Pancreas (tissue), 10 donors: ENCODE measurements around the gene PTPRG. TPM values are rescaled to one million over a fixed set of nuclear protein-coding genes. Genes with fewer than 3 reads are reported as not detected.

ENCODE experiments used
- ATAC-seq, 4 donors: fragments of 200-7000 bp; cut with Tn5 transposase; one replicate each; pipeline versions ENCODE4 v1.8.0 to v1.9.1; 2020; ENCODE audit warnings: mild to moderate bottlenecking in 4 of 4, moderate library complexity in 4 of 4
- DNase-seq, 6 donors: peaks; one replicate each; pipeline ENCODE4 v3.0.0-alpha.2; 2020
- FAIRE-seq: peaks from 2 replicates; lab custom pipeline; 2012; peaks lifted over from hg19 to GRCh38; lab: Jason Lieb, UNC
- H3K27ac ChIP-seq, 4 donors: fragments of 200-600 bp; sonication (generic); 1 replicate in 3 of 4; 2 replicates in 1 of 4; pipeline versions ENCODE4 v1.5.0 to v1.8.0; 2020
- H3K27me3 ChIP-seq, 4 donors: fragments of 200-600 bp; one replicate each; pipeline ENCODE4 v1.8.0; 2021
- H3K36me3 ChIP-seq, 3 donors: fragments of 200-600 bp; sonication (generic) in 1 of 3; one replicate each; pipeline versions ENCODE4 v1.5.0 to v1.8.0; 2020 to 2021
- H3K4me1 ChIP-seq, 3 donors: fragments of 200-600 bp; one replicate each; pipeline ENCODE4 v1.8.0; 2021
- H3K4me3 ChIP-seq, 4 donors: fragments of 200-600 bp; sonication (generic) in 2 of 4; one replicate each; pipeline versions ENCODE4 v1.5.0 to v1.8.0; 2020 to 2021
- H3K9me3 ChIP-seq, 4 donors: fragments of 200-600 bp; one replicate each; pipeline ENCODE4 v1.8.0; 2021
- WGBS, 2 donors: extraction: QIAGEN DNeasy Blood & Tissue Kit; methylation state at CpG; one replicate each; pipeline ENCODE4 v1.1.7; 2013; 5-methylcytosine and 5-hydroxymethylcytosine counted together
- intact Hi-C, 3 donors: fragments of 100-400 bp; cut with DNase I; formaldehyde crosslinking; loops; one replicate each; pipeline versions ENCODE4 v1.11.1 to v1.14.2; 2022
- polyA plus RNA-seq, 2 donors: library from polyadenylated mRNA; stranded (reverse); fragments of 200-250 nt; gene quantifications; one replicate each; pipeline ENCODE4 v1.2.3, GENCODE V29; 2013
- total RNA-seq, 6 donors: library from RNA; stranded (reverse); fragmentation: NEBNext Ultra II Directional in 4 of 6; extraction: Animal tissue kit (Norgen Biotek cat#: 25700) in 4 of 6; gene quantifications; one replicate each; pipeline versions ENCODE4 v1.2.1 to v1.2.4, GENCODE V29; 2021 to 2023
- TF ChIP-seq, protein P1 (sequence below), 4 donors: fragments of 200-600 bp; sonication (generic) in 3 of 4; IDR thresholded peaks; one replicate each; pipeline versions ENCODE4 v1.5.0 to v1.8.0; 2021; ENCODE audit warnings: antibody characterized with exemption in 4 of 4
- donor health status: healthy with polysubstance abuse.
- donor health status: DM: no; HTN: no; CAD: no; lungs with moderate emphysema.
- donor health status: DM: no; HTN: no; CAD: no.
- donor health status: control.
- donor health status: control.
- donor health status: Bipolar disorder and iron deficiency.
- donor health status: DM: yes; HTN: yes; CAD: no.
- donor health status: DM: no; HTN: no; CAD: no.
- donor health status: DM: no; HTN: no; CAD: no.
- donor health status: DM: yes; HTN: yes; CAD: no.

The PTPRG gene
- total and polyA plus RNA-seq, 8 donors: 2.8 to 20.5 (median 9.5) TPM

DNA sequence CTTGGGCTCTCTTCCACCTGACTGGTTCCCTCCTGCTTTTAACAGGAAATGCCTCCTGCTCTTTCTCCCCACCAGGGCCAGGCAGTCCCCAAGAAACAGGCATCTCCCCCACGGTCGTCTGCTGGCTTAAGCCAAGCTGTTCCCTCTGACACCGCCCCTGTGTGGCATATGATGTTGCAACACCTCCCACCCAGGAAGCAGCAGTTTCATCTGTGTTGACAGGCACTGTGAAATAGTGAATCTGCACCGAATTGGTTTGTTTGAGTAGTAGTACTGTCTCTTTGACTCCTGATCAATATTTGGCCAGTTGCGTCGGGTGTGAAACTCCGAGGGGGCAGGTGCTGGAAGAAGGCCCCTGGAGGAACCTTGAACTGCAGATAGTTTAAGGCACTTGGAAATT is 623.2 kb downstream of the PTPRG start:
- no peak for DNase-seq
- FAIRE-seq: no peak
- TF ChIP-seq, protein P1, sequence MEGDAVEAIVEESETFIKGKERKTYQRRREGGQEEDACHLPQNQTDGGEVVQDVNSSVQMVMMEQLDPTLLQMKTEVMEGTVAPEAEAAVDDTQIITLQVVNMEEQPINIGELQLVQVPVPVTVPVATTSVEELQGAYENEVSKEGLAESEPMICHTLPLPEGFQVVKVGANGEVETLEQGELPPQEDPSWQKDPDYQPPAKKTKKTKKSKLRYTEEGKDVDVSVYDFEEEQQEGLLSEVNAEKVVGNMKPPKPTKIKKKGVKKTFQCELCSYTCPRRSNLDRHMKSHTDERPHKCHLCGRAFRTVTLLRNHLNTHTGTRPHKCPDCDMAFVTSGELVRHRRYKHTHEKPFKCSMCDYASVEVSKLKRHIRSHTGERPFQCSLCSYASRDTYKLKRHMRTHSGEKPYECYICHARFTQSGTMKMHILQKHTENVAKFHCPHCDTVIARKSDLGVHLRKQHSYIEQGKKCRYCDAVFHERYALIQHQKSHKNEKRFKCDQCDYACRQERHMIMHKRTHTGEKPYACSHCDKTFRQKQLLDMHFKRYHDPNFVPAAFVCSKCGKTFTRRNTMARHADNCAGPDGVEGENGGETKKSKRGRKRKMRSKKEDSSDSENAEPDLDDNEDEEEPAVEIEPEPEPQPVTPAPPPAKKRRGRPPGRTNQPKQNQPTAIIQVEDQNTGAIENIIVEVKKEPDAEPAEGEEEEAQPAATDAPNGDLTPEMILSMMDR (IDR thresholded peaks at IDR 0.05): no peak
- Histone ChIP-seq H3K27ac (no peak overlapping the region), H3K4me3 (no peak overlapping the region), H3K4me1 (no peaks in the 10 kb centered on the region), H3K36me3 (no peaks in the 10 kb centered on the region), H3K9me3 (no peaks in the 10 kb centered on the region), H3K27me3 (no peaks in the 10 kb centered on the region)
- WGBS, 2 donors: 38 to 39% methylated on average over 7 of the region's 7 CpGs
- ATAC-seq: peak in 2 of 4 donors; percentile 31 to 47
- intact Hi-C loops: loop anchor here in 1 of 3 donors (10.0 kb wide), 1 partner anchor 620 kb away; the partner anchor contains the start of gene PTPRG

DNA sequence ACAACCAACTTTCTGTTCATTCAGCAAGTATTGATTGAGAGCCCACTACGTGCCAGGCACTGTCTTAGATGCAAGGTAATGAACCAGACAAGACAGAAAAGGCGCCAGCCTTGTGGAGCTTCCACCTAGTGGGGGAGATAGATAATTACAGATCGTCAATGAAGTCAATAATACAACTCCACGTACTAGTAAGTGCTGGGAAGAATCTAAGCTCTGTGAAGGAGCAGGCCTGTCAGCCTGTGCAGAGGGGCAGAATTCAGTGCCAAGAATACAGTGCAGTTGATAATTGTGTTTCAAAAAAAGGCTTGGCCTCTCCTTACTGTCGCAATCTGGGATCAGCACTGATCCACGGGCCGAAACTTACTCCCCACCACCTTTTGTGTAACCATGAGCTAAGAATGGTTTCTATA is 625.7 kb downstream of the PTPRG start:
- no peak overlapping the region for H3K4me3 ChIP-seq
- DNase-seq (no peak), ATAC-seq (peak in 2 of 4 donors; percentile 14 to 17), FAIRE-seq (no peak)
- TF ChIP-seq, protein P1 (IDR thresholded peaks at IDR 0.05): no peak
- intact Hi-C loops: loop anchor here in 1 of 3 donors (10.0 kb wide), 1 partner anchor 622 kb away; the partner anchor contains the start of gene PTPRG
- no peaks in the 10 kb centered on the region for H3K9me3 ChIP-seq
- H3K4me1 ChIP-seq: no peaks in the 10 kb centered on the region
- H3K27ac ChIP-seq: no peak overlapping the region
- H3K27me3 ChIP-seq: no peaks in the 10 kb centered on the region
- H3K36me3 ChIP-seq: no peaks in the 10 kb centered on the region
- WGBS, 2 donors: 70 to 81% methylated on average over 7 of the region's 7 CpGs

DNA sequence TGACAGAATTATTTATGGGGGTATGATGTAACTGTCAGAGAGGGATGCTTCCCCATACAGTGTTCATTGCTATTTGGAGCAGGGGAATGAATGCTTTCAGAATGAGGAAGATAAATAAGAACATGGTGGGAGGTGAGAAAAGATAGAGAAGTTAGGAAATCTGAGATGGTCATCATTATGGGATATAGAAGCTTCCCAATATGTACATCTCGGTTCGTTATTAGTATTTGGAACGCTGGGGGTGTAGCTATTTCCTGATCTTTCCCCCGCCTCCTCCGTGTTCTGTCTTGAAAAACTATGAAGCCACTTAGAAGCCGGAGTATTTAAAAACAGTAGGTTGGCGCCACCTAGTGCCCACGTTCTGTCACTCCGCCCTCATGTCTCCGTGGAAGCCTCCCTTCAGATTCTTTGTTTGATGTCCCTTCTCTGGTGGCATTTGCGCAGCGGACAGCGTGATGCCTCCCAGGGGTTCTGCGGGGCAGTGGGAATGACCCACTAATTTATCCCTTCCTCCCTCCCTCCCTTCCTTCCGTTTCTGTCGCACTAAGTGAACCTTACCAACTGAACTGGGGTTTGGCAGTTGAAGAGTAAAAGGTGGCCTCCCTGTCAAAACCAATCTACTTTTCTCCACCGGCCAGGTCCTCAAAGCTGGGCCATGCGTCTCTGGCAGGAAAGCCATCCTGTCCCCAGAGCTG is 627.5 kb downstream of the PTPRG start:
- Histone ChIP-seq H3K27me3 (no peaks in the 10 kb centered on the region), H3K4me1 (no peaks in the 10 kb centered on the region), H3K9me3 (no peaks in the 10 kb centered on the region), H3K27ac (no peak overlapping the region), H3K36me3 (no peaks in the 10 kb centered on the region), H3K4me3 (no peak overlapping the region)
- FAIRE-seq: peak; percentile 37
- 3 to 6% methylated on average over 18 of the region's 18 CpGs for WGBS, 2 donors
- TF ChIP-seq, protein P1 (IDR thresholded peaks at IDR 0.05): peak; percentile 59 to 83 (median 76)
- intact Hi-C loops: loop anchor here in 1 of 3 donors (10.0 kb wide), 1 partner anchor 624 kb away; the partner anchor contains the start of gene PTPRG
- ATAC-seq: peak; percentile 80 to 91 (median 89)
- DNase-seq: peak; percentile 30 to 79 (median 68)

DNA sequence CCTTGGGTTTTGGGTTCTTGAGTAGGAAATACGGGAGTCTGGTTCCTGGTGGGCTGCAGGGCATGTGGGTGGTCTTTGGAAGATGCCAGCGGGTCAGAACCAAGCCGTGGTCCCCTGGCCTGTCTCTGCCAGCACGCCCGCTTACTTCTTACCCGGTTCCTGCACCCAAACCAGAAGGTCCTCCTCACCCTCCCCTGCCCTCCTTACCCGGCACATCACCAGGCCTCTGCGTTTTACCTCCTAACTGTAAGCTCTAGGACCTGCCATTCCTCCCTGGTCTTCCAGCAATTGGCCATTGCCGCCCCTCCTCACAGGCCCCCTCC is 628.0 kb downstream of the PTPRG start:
- 64 to 88% methylated on average over 9 of the region's 9 CpGs for WGBS, 2 donors
- intact Hi-C loops: loop anchor here in 1 of 3 donors (10.0 kb wide), 1 partner anchor 625 kb away; the partner anchor contains the start of gene PTPRG
- Histone ChIP-seq H3K9me3 (no peaks in the 10 kb centered on the region), H3K27ac (no peak overlapping the region), H3K27me3 (no peaks in the 10 kb centered on the region), H3K4me3 (no peak overlapping the region), H3K4me1 (no peaks in the 10 kb centered on the region), H3K36me3 (no peaks in the 10 kb centered on the region)
- TF ChIP-seq, protein P1 (IDR thresholded peaks at IDR 0.05): no peak
- FAIRE-seq (no peak), ATAC-seq (no peak), DNase-seq (no peak)

DNA sequence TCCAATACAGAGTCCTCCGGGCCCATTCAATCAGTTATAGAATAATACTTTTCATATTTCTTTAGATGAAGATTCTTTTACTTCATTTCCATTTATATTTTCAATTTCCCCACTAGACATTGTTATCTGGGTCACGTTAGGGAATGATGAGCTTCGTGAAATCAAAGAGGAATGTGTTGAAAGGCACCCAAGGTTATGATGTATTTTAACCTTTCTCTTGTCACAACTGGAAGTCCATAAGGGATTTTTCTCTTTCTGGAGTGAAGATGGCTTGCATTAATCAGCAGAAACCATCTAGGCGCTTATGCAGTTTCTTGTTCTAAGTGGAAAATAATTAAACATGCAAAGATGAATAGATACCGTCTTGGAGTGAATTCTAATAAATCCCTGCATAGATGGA is 631.5 kb downstream of the PTPRG start:
- Histone ChIP-seq H3K27ac (no peak overlapping the region), H3K9me3 (no peaks in the 10 kb centered on the region), H3K27me3 (no peaks in the 10 kb centered on the region), H3K4me3 (no peak overlapping the region), H3K4me1 (no peaks in the 10 kb centered on the region), H3K36me3 (no peaks in the 10 kb centered on the region)
- DNase-seq (no peak), ATAC-seq (no peak), FAIRE-seq (no peak)
- TF ChIP-seq, protein P1 (IDR thresholded peaks at IDR 0.05): no peak
- WGBS, 2 donors: 80 to 87% methylated on average over 5 of the region's 5 CpGs
- intact Hi-C loops: no loop called here
